Activated CD8-positive, alpha-beta memory T cell treated with anti-CD3 and anti-CD28 coated beads for 48 hours (primary cell): Measurements from ENCODE around the gene ARPC1A.
"Not testable (repeated sequence)": the region's sequence is repeated elsewhere in the genome, so short reads cannot be mapped to it uniquely, and the experiment has no call there.

Experiments used
- DNase-seq, 3 experiments: peaks; one replicate each; pipeline ENCODE4 v3.0.0-alpha.2; 2020; ENCODE audit warnings: low read depth in 2 of 3, low spot score in 2 of 3

Gene ARPC1A

GRCh38 chr7:99325592-99326407 lies at the start of gene ARPC1A:
Gene ARPC1A, plus strand, starts transcription at chr7:99325898. Its CDS starts 7,456 bp downstream, at chr7:99333354.
- peak; percentile 70 to 92 (median 88) for DNase-seq

- no peak for DNase-seq
Observed at GRCh38 chr7:99278180-99278579, 47.5 kb upstream of the ARPC1A start.

- not testable (repeated sequence) for DNase-seq
Observed at GRCh38 chr7:99284165-99284564, 41.5 kb upstream of the ARPC1A start.

- DNase-seq = no peak
Observed at GRCh38 chr7:99287779-99288534, 37.7 kb upstream of the ARPC1A start.

GRCh38 chr7:99289185-99289584 lies 36.5 kb upstream of the ARPC1A start:
- DNase-seq = no peak

- DNase-seq = not testable (repeated sequence)
Observed at GRCh38 chr7:99290148-99290547, 35.5 kb upstream of the ARPC1A start.

- DNase-seq = no peak
Observed at GRCh38 chr7:99290980-99291607, 34.6 kb upstream of the ARPC1A start.

- no peak for DNase-seq
Observed at GRCh38 chr7:99292127-99292526, 33.6 kb upstream of the ARPC1A start.

- no peak for DNase-seq
Observed at GRCh38 chr7:99293167-99293566, 32.5 kb upstream of the ARPC1A start.

GRCh38 chr7:99293650-99294049 lies 32.0 kb upstream of the ARPC1A start:
- DNase-seq = no peak

- no peak for DNase-seq
Observed at GRCh38 chr7:99296471-99296870, 29.2 kb upstream of the ARPC1A start.

GRCh38 chr7:99301496-99301895 lies 24.2 kb upstream of the ARPC1A start:
- no peak for DNase-seq

GRCh38 chr7:99305473-99306260 lies 20.0 kb upstream of the ARPC1A start:
- DNase-seq = no peak

GRCh38 chr7:99308461-99309074 lies 17.1 kb upstream of the ARPC1A start:
- no peak for DNase-seq

- no peak for DNase-seq
Observed at GRCh38 chr7:99309111-99309510, 16.6 kb upstream of the ARPC1A start.

- DNase-seq = no peak
Observed at GRCh38 chr7:99310004-99310403, 15.7 kb upstream of the ARPC1A start.

GRCh38 chr7:99311702-99312101 lies 14.0 kb upstream of the ARPC1A start:
- no peak for DNase-seq

GRCh38 chr7:99312316-99313203 lies 13.1 kb upstream of the ARPC1A start:
- DNase-seq = peak in 2 of 3 experiments; percentile 58 to 62

GRCh38 chr7:99313204-99313573 lies 12.5 kb upstream of the ARPC1A start:
- no peak for DNase-seq

- DNase-seq = no peak
Observed at GRCh38 chr7:99314504-99314903, 11.2 kb upstream of the ARPC1A start.
